Sigmoid colon (tissue), 7 donors: ENCODE data around the gene ATOX1. TPM values are rescaled to one million over a fixed set of nuclear protein-coding genes. Genes with fewer than 3 reads are reported as not detected.
A peak's percentile ranks its signal among the peaks of the same experiment; 100 is the strongest.
"Not testable (repeated sequence)": the region's sequence is repeated elsewhere in the genome, so short reads cannot be mapped to it uniquely, and the experiment has no call there.

Experiments
- DNase-seq: peaks from one replicate; pipeline ENCODE4 v3.0.0-alpha.2; 2019
- H3K27ac ChIP-seq, 4 donors: fragments of 200-600 bp; sonication (generic); one replicate each; pipeline ENCODE4 v1.5.1; 2016 to 2019; ENCODE audit warnings: mild to moderate bottlenecking in 1 of 4
- H3K27me3 ChIP-seq, 3 donors: fragments of 200-600 bp; sonication (generic); one replicate each; pipeline ENCODE4 v1.5.1; 2019; ENCODE audit warnings: mild to moderate bottlenecking in 1 of 3
- H3K36me3 ChIP-seq, 4 donors: fragments of 200-600 bp; sonication (generic); one replicate each; pipeline ENCODE4 v1.5.1; 2016 to 2019
- H3K4me1 ChIP-seq, 4 donors: fragments of 200-600 bp; sonication (generic); one replicate each; pipeline ENCODE4 v1.5.1; 2017 to 2019
- H3K4me3 ChIP-seq, 4 donors: fragments of 200-600 bp; sonication (generic); one replicate each; pipeline ENCODE4 v1.5.1; 2017 to 2019; ENCODE audit warnings: mild to moderate bottlenecking in 2 of 4, moderate library complexity in 1 of 4
- H3K9me3 ChIP-seq, 4 donors: fragments of 200-600 bp in 3 of 4; sonication (generic) in 3 of 4; one replicate each; pipeline versions ENCODE4 v1.5.1 to v1.6.1; 2013 to 2019
- EP300 ChIP-seq, 4 donors: sonication (generic); formaldehyde crosslinking; IDR thresholded peaks; one replicate each; pipeline ENCODE4 v1.6.1; 2017; ENCODE audit warnings: antibody characterized with exemption in 4 of 4
- POLR2A ChIP-seq, 2 donors: fragments of 450-650 bp; IDR thresholded peaks; one replicate each; pipeline ENCODE4 v1.6.1; 2016; ENCODE audit warnings: antibody characterized with exemption in 2 of 2, mild to moderate bottlenecking in 2 of 2, moderate library complexity in 2 of 2
- POLR2AphosphoS5 ChIP-seq, 4 donors: sonication (generic); formaldehyde crosslinking; IDR thresholded peaks; one replicate each; pipeline ENCODE4 v1.6.1; 2017; ENCODE audit warnings: antibody characterized with exemption in 4 of 4
- WGBS, 2 donors: extraction: QIAGEN DNeasy Blood & Tissue Kit; methylation state at CpG; one replicate each; pipeline ENCODE4 v1.1.7; 2013; 5-methylcytosine and 5-hydroxymethylcytosine counted together
- intact Hi-C: fragments of 100-400 bp; cut with DNase I; formaldehyde crosslinking; loops from one replicate; pipeline ENCODE4 v1.15.1; 2023
- polyA plus RNA-seq, 3 donors: library from polyadenylated mRNA; stranded (reverse); fragments of 200-250 nt; gene quantifications; one replicate each; pipeline ENCODE4 v1.2.3, GENCODE V29; 2013
- total RNA-seq, 4 donors: library from RNA; depleted of rRNA; stranded (reverse); fragments of >200 nt; gene quantifications; one replicate each; pipeline ENCODE4 v1.1.0, GENCODE V29; 2016
- TF ChIP-seq, protein P1 (sequence below), 4 experiments: fragments of 450-650 bp in 3 of 4; fragments of 200-600 bp in 1 of 4; IDR thresholded peaks; one replicate each; pipeline ENCODE4 v1.5.1; 2016 to 2019; ENCODE audit warnings: antibody characterized with exemption in 4 of 4, mild to moderate bottlenecking in 3 of 4, moderate library complexity in 2 of 4
- donor health status: healthy with polysubstance abuse.
- donor health status: Bipolar disorder and iron deficiency.
- donor health status: healthy.

ATOX1 gene
- total and polyA plus RNA-seq, 7 donors, result 62.0 to 205 (median 130) TPM

DNA sequence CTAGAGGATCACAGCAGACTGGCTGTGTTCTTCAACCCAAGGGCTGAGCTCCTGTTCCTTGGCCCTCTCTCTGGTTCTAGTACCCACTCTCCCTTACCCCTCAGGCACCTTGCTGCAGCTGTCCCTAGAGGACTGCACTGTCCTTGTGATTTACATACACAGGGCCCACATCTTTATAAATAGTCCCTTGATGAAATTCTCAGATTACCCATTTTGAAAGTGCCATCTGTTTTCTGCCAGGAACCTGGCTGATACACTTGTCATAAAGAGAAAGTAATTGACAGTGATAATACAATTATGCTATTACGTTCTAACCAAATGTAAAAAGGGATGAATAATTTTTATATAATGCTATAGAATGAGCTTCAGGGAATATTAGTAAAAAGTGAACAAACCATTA lies 55.2 kb downstream of the ATOX1 start:
- Histone ChIP-seq H3K4me1 (peaks cover 0 to 22% (median 14%) of the 10 kb centered on the region in 4 donors), H3K36me3 (no peaks in the 10 kb centered on the region), H3K27ac (peak overlapping the region in 1 of 4 donors; percentile 22), H3K27me3 (no peaks in the 10 kb centered on the region), H3K4me3 (no peak overlapping the region), H3K9me3 (no peaks in the 10 kb centered on the region)
- TF ChIP-seq EP300 (IDR thresholded peaks at IDR 0.05) (no peak), POLR2A (IDR thresholded peaks at IDR 0.05) (no peak), POLR2AphosphoS5 (IDR thresholded peaks at IDR 0.05) (no peak)
- TF ChIP-seq, protein P1, sequence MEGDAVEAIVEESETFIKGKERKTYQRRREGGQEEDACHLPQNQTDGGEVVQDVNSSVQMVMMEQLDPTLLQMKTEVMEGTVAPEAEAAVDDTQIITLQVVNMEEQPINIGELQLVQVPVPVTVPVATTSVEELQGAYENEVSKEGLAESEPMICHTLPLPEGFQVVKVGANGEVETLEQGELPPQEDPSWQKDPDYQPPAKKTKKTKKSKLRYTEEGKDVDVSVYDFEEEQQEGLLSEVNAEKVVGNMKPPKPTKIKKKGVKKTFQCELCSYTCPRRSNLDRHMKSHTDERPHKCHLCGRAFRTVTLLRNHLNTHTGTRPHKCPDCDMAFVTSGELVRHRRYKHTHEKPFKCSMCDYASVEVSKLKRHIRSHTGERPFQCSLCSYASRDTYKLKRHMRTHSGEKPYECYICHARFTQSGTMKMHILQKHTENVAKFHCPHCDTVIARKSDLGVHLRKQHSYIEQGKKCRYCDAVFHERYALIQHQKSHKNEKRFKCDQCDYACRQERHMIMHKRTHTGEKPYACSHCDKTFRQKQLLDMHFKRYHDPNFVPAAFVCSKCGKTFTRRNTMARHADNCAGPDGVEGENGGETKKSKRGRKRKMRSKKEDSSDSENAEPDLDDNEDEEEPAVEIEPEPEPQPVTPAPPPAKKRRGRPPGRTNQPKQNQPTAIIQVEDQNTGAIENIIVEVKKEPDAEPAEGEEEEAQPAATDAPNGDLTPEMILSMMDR (IDR thresholded peaks at IDR 0.05), result no peak
- WGBS, 2 donors, result 57 to 59% methylated on average over 1 of the region's 1 CpG
- DNase-seq, result no peak
- intact Hi-C loops, result no loop called here

DNA sequence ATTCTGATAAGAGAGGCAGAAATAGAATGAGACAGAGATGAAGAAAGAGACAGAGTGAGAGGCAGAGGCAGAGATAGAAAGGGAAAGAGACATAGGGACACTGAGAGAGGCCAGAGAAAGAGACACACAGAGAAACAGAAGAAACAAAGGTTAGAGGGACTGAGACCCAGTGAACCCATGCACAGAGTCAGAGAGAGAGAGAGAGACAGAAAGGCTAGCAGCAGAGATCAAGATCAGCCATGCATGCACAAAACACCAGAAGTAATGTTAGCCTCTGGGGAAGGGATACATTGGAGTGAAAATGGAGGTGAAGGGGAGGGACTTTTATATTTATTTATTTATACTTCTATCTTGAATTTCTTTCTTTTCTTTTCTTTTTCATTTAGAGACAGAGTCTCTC lies 57.6 kb downstream of the ATOX1 start:
- H3K9me3 ChIP-seq, result no peaks in the 10 kb centered on the region
- H3K4me1 ChIP-seq, result peaks cover 0 to 38% (median 35%) of the 10 kb centered on the region in 4 donors
- H3K4me3 ChIP-seq, result no peak overlapping the region
- no peak for DNase-seq
- H3K27ac ChIP-seq, result no peak overlapping the region
- H3K36me3 ChIP-seq, result no peaks in the 10 kb centered on the region
- no peaks in the 10 kb centered on the region for H3K27me3 ChIP-seq
- TF ChIP-seq POLR2AphosphoS5 (IDR thresholded peaks at IDR 0.05) (no peak), EP300 (IDR thresholded peaks at IDR 0.05) (no peak), POLR2A (IDR thresholded peaks at IDR 0.05) (no peak)
- TF ChIP-seq, protein P1 (IDR thresholded peaks at IDR 0.05), result no peak
- intact Hi-C loops, result no loop called here

DNA sequence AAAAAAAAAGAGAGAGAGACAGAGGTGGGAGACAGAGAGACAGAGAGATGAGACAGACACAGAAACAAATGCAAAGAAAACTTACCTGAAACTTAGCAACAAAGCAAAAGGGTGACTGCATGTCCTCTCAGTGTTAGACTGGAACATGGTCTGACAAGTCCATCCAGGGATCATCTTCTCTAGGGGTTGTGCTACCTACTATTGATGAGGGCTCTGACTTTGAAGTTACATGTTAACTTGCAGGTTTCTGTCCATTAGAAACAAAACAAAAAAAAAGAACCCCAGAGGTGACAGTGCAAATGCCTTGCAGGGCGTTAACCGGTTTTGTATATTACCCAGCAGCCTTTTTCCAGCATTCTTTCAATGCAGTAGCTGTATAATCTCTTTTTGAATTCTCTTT lies 58.1 kb downstream of the ATOX1 start:
- WGBS, 2 donors, result 85 to 88% methylated on average over 2 of the region's 2 CpGs
- no peaks in the 10 kb centered on the region for H3K27me3 ChIP-seq

DNA sequence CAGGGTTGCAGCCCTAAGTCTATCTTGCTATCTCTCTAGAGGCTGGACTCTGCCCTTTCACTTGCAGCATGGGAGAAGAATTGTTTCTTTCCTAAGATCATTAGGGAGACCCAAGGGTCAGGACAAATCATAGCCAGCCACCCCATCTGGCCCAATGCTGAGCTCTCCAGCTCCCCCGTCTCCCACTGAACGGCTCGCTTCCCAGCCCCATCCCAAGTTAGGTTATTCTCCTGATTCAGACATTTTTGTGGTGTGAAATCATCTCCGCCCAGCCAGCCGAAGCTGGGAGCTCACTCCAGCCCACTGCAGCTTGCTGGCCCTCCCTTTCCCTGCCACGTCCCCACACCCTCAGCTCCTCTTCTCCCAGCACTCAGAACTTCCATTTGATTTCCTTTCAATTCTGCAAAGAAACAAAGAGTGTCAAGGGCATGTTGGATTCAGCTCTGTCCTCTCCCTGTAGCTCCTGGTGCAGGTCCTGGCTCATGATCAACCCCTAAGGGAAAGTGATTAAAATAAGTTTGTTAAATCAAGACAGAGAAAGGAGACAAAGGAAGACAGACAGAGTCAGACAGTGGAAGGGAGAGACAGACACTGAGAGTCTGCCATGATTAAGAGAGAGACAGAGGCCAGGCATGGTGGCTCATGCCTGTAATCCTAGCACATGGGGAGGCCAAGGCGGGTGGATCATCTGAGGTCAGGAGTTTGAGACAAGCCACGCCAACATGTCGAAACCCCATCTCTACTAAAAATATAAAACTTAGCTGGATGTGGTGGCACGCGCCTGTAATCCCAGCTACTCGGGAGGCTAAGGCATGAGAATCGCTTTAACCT lies 59.1 kb downstream of the ATOX1 start:
- Histone ChIP-seq H3K4me3 (peak overlapping the region in 1 of 4 donors; percentile 2), H3K27me3 (no peaks in the 10 kb centered on the region), H3K36me3 (no peaks in the 10 kb centered on the region), H3K27ac (peak overlapping the region; percentile 68 to 88 (median 79)), H3K9me3 (no peaks in the 10 kb centered on the region), H3K4me1 (peaks cover 0 to 41% (median 36%) of the 10 kb centered on the region in 4 donors)
- peak in 3 of 4 donors; percentile 29 to 70 (median 30) for TF ChIP-seq POLR2AphosphoS5 (IDR thresholded peaks at IDR 0.05)
- peak in 1 of 2 donors; percentile 18 for TF ChIP-seq POLR2A (IDR thresholded peaks at IDR 0.05)
- no peak for TF ChIP-seq EP300 (IDR thresholded peaks at IDR 0.05)
- TF ChIP-seq, protein P1 (IDR thresholded peaks at IDR 0.05), result no peak
- 73 to 79% methylated on average over 13 of the region's 13 CpGs for WGBS, 2 donors
- peak; percentile 88 for DNase-seq
- intact Hi-C loops, result no loop called here

More for the DNA sequence above, 58.1 kb downstream of the ATOX1 start:
- Histone ChIP-seq H3K9me3 (no peaks in the 10 kb centered on the region), H3K4me3 (no peak overlapping the region), H3K36me3 (no peaks in the 10 kb centered on the region), H3K27ac (peak overlapping the region in 2 of 4 donors; percentile 78 to 88), H3K4me1 (peaks cover 0 to 41% (median 36%) of the 10 kb centered on the region in 4 donors)
- TF ChIP-seq POLR2A (IDR thresholded peaks at IDR 0.05) (no peak), EP300 (IDR thresholded peaks at IDR 0.05) (no peak), POLR2AphosphoS5 (IDR thresholded peaks at IDR 0.05) (no peak)
- TF ChIP-seq, protein P1 (IDR thresholded peaks at IDR 0.05), result no peak
- intact Hi-C loops, result no loop called here
- no peak for DNase-seq

DNA sequence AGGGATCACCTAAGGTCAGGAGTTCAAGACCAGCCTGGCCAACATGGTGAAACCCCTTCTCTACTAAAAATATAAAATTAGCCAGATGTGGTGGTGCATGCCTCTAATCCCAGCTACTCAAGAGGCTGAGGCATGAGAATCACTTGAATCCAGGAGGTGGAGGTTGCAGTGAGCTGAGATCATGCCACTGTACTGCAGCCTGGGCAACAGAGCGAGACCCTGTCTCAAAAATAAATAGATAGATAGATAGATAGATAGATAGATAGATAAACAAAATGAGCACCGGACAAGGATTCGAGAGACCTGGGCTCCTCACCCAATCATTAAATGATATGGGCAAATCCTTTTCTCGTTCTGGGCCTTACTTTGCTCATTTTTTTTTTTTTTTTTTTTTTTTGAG lies 60.4 kb downstream of the ATOX1 start:
- Histone ChIP-seq H3K27ac (peak overlapping the region; percentile 68 to 88 (median 76)), H3K4me1 (peaks cover 0 to 41% (median 36%) of the 10 kb centered on the region in 4 donors)
- DNase-seq, H3K9me3 ChIP-seq, H3K36me3 ChIP-seq, H3K4me3 ChIP-seq, intact Hi-C loops, H3K27me3 ChIP-seq: not testable (repeated sequence)
- WGBS, 2 donors, result 94% methylated on average over 4 of the region's 4 CpGs
